Panc1 (cell line): Measurements from ENCODE around the gene WBP2NL. TPM values are rescaled to one million over a fixed set of nuclear protein-coding genes. Genes with fewer than 3 reads are reported as not detected.

Experiments used
- ATAC-seq: fragments of 200-7000 bp; cut with Tn5 transposase; 2 replicates; pipeline ENCODE4 v1.9.1; 2020; ENCODE audit warnings: mild to moderate bottlenecking, moderate library complexity
- BruUV-seq: library from RNA; stranded (reverse); fragments of 400-500 nt; replicated peaks from 2 replicates; lab custom pipeline; 2021; lab: Mats Ljungman, UMichigan
- CTCF ChIA-PET: fragments of 300-600 bp; sonication (Branson Sonifier 250); formaldehyde crosslinking; loops from one replicate; lab custom pipeline; 2022; ENCODE audit warnings: antibody characterized with exemption; lab: Charles Lee
- POLR2A ChIA-PET: fragments of 300-600 bp; sonication (Branson Sonifier 250); formaldehyde crosslinking; loops from one replicate; lab custom pipeline; 2022; ENCODE audit warnings: antibody characterized with exemption; lab: Charles Lee
- DNase-seq: peaks from one replicate; pipeline ENCODE4 v3.0.0-alpha.2; 2010; ENCODE audit warnings: low read depth, low spot score
- H3K27ac ChIP-seq: 2 replicates; pipeline ENCODE4 v1.5.1; 2011; ENCODE audit warnings: mild to moderate bottlenecking, low read length, inconsistent platforms
- H3K27me3 ChIP-seq: fragments of 200-500 bp; sonication (Bioruptor generic); 2 replicates; pipeline ENCODE4 v1.6.0; 2014; ENCODE audit warnings: low read length, inconsistent platforms; ENCODE audit not compliant: control insufficient read depth, insufficient read depth
- H3K36me3 ChIP-seq: fragments of 200-500 bp; sonication (Bioruptor generic); 2 replicates; pipeline ENCODE4 v1.5.1; 2014; ENCODE audit warnings: inconsistent platforms, mild to moderate bottlenecking, low read length, moderate library complexity; ENCODE audit not compliant: control insufficient read depth, insufficient read depth
- H3K4me1 ChIP-seq: 2 replicates; pipeline ENCODE4 v1.5.1; 2011; ENCODE audit warnings: inconsistent platforms, mild to moderate bottlenecking, low read length, moderate library complexity; ENCODE audit not compliant: control insufficient read depth, insufficient read depth
- H3K4me3 ChIP-seq, 2 experiments: 2 replicates each; pipeline ENCODE4 v1.5.1; 2011 to 2012; ENCODE audit warnings: low read depth in 2 of 2, low read length in 2 of 2, mild to moderate bottlenecking in 2 of 2, inconsistent platforms in 1 of 2, moderate library complexity in 1 of 2
- H3K9me3 ChIP-seq: fragments of 200-500 bp; sonication (Bioruptor generic); 2 replicates; pipeline ENCODE4 v1.5.1; 2014; ENCODE audit warnings: low read depth, mild to moderate bottlenecking, inconsistent platforms, low read length, moderate library complexity; ENCODE audit not compliant: control insufficient read depth, insufficient read depth
- POLR2AphosphoS5 ChIP-seq: IDR thresholded peaks from 2 replicates; pipeline ENCODE4 v1.6.1; 2012; ENCODE audit warnings: mild to moderate bottlenecking, low read depth, low read length, moderate library complexity
- SIN3A ChIP-seq: IDR thresholded peaks from 2 replicates; pipeline ENCODE4 v1.6.1; 2012; ENCODE audit warnings: low read depth, mild to moderate bottlenecking, low read length, moderate library complexity, borderline replicate concordance; ENCODE audit not compliant: insufficient read depth
- TCF7L2 ChIP-seq: IDR thresholded peaks from 2 replicates; pipeline ENCODE4 v1.6.1; 2011; ENCODE audit warnings: mild to moderate bottlenecking, low read depth, low read length, inconsistent platforms
- in situ Hi-C: cut with HindIII; loops from 2 replicates; pipeline ENCODE4 v1.10.0; 2016; ENCODE audit warnings: low sequenced_read_pairs, low pct_unique_long_range_greater_than_20kb
- intact Hi-C: fragments of 100-400 bp; cut with micrococcal nuclease; formaldehyde crosslinking; loops from one replicate; pipeline ENCODE4 v1.10.0; 2022; ENCODE audit not compliant: unreplicated experiment
- total RNA-seq: library from RNA; stranded (reverse); gene quantifications from one replicate; pipeline ENCODE4 v1.2.1, GENCODE V29; 2021; ENCODE audit not compliant: unreplicated experiment
- TF ChIP-seq, protein P1 (sequence below), 2 experiments: IDR thresholded peaks; 2 replicates each; pipeline ENCODE4 v1.6.1; 2011 to 2012; ENCODE audit warnings: low read depth in 2 of 2, control low read depth in 1 of 2, low read length in 1 of 2, mild to moderate bottlenecking in 1 of 2, moderate library complexity in 1 of 2; ENCODE audit not compliant: insufficient read depth in 1 of 2
- TF ChIP-seq, protein P2 (sequence below): fragments of 450-650 bp; IDR thresholded peaks from 2 replicates; pipeline ENCODE4 v1.5.1; 2017; ENCODE audit warnings: mild to moderate bottlenecking

Gene WBP2NL
- total RNA-seq, 1 experiment from 2014 or later, result 0.44 TPM

DNA sequence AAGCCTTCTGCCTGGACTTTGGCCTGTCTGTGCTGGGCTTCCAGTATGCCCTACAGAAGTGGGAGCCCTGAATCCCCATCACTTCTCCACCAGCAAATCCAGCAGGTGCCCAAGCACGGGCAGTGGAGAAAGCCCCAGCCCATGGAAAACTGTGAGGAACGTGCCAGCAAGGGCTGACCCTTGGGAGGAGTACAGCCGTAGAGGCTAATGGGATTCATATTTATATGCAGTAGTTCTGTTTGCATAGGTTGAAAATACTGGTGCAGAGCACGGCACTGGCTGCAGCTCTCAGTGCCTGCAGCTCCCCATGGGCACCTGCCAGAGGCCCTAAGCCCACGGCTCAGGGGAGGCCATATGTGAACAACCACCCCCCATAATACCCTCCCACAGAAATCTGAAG is 61.9 kb downstream of the WBP2NL start:
- Histone ChIP-seq H3K27me3 (no peaks in the 10 kb centered on the region), H3K4me1 (no peaks in the 10 kb centered on the region), H3K27ac (no peak overlapping the region), H3K36me3 (no peaks in the 10 kb centered on the region), H3K4me3 (no peak overlapping the region), H3K9me3 (peaks cover 11% of the 10 kb centered on the region; the same call in 1 of the 2 replicates)
- POLR2A ChIA-PET, result no interaction called here
- in situ Hi-C loops (no loop called here), intact Hi-C loops (no loop called here)
- ATAC-seq, result no peak
- TF ChIP-seq POLR2AphosphoS5, result no peak
- TF ChIP-seq, protein P1, sequence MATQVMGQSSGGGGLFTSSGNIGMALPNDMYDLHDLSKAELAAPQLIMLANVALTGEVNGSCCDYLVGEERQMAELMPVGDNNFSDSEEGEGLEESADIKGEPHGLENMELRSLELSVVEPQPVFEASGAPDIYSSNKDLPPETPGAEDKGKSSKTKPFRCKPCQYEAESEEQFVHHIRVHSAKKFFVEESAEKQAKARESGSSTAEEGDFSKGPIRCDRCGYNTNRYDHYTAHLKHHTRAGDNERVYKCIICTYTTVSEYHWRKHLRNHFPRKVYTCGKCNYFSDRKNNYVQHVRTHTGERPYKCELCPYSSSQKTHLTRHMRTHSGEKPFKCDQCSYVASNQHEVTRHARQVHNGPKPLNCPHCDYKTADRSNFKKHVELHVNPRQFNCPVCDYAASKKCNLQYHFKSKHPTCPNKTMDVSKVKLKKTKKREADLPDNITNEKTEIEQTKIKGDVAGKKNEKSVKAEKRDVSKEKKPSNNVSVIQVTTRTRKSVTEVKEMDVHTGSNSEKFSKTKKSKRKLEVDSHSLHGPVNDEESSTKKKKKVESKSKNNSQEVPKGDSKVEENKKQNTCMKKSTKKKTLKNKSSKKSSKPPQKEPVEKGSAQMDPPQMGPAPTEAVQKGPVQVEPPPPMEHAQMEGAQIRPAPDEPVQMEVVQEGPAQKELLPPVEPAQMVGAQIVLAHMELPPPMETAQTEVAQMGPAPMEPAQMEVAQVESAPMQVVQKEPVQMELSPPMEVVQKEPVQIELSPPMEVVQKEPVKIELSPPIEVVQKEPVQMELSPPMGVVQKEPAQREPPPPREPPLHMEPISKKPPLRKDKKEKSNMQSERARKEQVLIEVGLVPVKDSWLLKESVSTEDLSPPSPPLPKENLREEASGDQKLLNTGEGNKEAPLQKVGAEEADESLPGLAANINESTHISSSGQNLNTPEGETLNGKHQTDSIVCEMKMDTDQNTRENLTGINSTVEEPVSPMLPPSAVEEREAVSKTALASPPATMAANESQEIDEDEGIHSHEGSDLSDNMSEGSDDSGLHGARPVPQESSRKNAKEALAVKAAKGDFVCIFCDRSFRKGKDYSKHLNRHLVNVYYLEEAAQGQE (IDR thresholded peaks at IDR 0.05; ENCODE audit: insufficient read depth in 1 of 2, low read depth in 2 of 2, low read length in 1 of 2), result no peak
- no peak for DNase-seq
- no TSS peak for BruUV-seq
- CTCF ChIA-PET, result no interaction called here

DNA sequence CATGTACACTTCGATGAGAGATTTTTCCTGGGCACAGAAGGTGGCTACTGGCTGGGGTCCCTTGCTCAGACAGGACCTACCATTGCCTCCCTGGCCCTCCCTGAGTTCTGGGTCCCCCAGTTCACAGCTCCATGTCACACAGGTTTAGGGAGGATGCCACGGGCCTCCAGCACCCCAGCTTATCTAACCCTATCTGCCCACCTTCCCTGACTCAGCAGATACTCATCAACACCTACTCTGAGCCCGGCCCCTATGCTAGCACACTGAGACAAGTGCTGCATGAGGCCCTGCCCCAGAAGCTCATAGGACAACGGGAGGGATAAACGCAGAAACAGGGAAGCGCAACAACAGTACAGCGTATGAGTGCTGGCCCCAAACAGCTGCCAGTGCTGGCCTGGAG is 62.5 kb downstream of the WBP2NL start:
- no peaks in the 10 kb centered on the region for H3K4me1 ChIP-seq
- H3K36me3 ChIP-seq, result no peaks in the 10 kb centered on the region
- no peak for ATAC-seq
- POLR2A ChIA-PET, result no interaction called here
- no TSS peak for BruUV-seq
- no peaks in the 10 kb centered on the region for H3K27me3 ChIP-seq
- no peak for DNase-seq
- no peak overlapping the region for H3K4me3 ChIP-seq
- TF ChIP-seq, protein P1 (IDR thresholded peaks at IDR 0.05; ENCODE audit: insufficient read depth in 1 of 2, low read depth in 2 of 2, low read length in 1 of 2), result no peak
- TF ChIP-seq SIN3A, result no peak
- TF ChIP-seq, protein P2, sequence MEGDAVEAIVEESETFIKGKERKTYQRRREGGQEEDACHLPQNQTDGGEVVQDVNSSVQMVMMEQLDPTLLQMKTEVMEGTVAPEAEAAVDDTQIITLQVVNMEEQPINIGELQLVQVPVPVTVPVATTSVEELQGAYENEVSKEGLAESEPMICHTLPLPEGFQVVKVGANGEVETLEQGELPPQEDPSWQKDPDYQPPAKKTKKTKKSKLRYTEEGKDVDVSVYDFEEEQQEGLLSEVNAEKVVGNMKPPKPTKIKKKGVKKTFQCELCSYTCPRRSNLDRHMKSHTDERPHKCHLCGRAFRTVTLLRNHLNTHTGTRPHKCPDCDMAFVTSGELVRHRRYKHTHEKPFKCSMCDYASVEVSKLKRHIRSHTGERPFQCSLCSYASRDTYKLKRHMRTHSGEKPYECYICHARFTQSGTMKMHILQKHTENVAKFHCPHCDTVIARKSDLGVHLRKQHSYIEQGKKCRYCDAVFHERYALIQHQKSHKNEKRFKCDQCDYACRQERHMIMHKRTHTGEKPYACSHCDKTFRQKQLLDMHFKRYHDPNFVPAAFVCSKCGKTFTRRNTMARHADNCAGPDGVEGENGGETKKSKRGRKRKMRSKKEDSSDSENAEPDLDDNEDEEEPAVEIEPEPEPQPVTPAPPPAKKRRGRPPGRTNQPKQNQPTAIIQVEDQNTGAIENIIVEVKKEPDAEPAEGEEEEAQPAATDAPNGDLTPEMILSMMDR, result no peak
- no peak for TF ChIP-seq POLR2AphosphoS5
- TF ChIP-seq TCF7L2, result no peak
- CTCF ChIA-PET, result no interaction called here
- in situ Hi-C loops (no loop called here), intact Hi-C loops (no loop called here)
- no peak overlapping the region for H3K27ac ChIP-seq
- H3K9me3 ChIP-seq, result peaks cover 11% of the 10 kb centered on the region; the same call in 1 of the 2 replicates
